ENCODE data around the gene ENPP7.

DNA sequence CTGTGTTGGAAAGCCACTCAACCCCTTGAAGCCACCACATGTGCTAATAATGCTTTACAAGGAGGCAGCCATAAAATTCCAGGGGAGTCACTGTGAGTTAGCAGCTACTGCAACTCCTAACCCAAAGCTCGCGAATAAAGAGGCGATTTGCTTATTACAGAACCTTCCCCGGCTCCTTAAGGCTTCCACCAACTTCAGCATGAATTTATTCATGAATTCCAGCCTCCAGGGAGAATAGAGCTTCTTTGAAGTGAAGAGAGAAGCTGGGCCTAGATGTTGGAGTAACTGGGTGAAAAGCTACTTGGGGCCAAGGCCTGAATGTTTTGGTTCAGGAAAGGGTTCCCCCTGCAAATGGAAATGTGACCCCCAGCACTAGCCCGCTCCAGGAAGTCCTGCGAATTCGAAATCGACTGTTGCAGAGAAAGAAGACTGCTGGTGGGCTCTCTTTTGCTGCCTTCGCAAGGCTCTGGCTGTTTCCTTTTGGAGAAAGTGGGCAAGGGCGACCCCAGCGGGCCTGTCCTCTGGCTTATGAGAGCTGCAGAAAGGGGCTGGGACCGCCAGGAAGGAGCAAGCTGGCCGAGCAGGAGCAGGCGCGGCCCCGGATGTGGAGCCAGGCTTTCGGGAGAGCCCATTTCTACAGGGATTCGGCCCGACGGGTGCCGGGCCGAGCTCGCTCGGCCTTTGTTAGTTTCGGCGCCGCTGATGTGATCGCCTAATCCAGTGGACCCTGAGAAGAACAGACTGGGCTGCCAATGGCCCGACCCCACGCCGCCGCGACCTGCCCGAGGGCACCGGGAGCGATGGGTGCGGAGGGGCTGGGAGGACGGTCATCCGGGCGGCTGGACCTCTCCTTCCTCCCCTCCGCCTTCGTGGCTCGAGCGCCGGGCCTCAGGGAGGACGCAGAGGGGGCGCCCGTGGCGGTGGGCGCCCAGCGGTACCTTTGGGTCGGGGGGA, 58.5 kb downstream of the ENPP7 start:
- TF ChIP-seq CTCF (IDR thresholded peaks at IDR 0.05) (no peak), POLR2A (IDR thresholded peaks at IDR 0.05) (no peak)
